Aortic smooth muscle cell (primary cell): Measurements from ENCODE around the gene NUP85. TPM values are rescaled to one million over a fixed set of nuclear protein-coding genes. Genes with fewer than 3 reads are reported as not detected.

Experiments used
- total RNA-seq: library from RNA; depleted of rRNA; stranded (reverse); fragments of >200 nt; gene quantifications from 2 replicates; pipeline ENCODE4 v1.2.3, GENCODE V29; 2014

The NUP85 gene
- total RNA-seq: 21.5 and 28.4 TPM in 2 replicates

GRCh38 chr17:75205037-75205792 lies at the start of gene NUP85:
Gene NUP85 (plus strand): TSS chr17:75205679. CDS start chr17:75205762, 83 bp downstream.

GRCh38 chr17:75182569-75183436 lies 22.7 kb upstream of the NUP85 start, which contains the start of gene SUMO2:
Gene SUMO2 (minus strand): TSS chr17:75182959. CDS start chr17:75182834, 125 bp downstream.

GRCh38 chr17:75261336-75262111 lies 56.0 kb downstream of the NUP85 start, which contains the start of the genes GGA3 and MRPS7:
Gene GGA3 (minus strand): TSS chr17:75261606. CDS start chr17:75261587, 19 bp downstream.
Gene MRPS7 (plus strand): TSS chr17:75261879. CDS start chr17:75261901, 22 bp downstream.

GRCh38 chr17:75270966-75271232 lies 65.4 kb downstream of the NUP85 start, which contains the start of gene MIF4GD:
Gene MIF4GD (minus strand): TSS chr17:75271231. CDS start chr17:75270195, 1,036 bp downstream.

Other genes starting within 250 kb of the NUP85 start
- 1.3 and 1.5 TPM in 2 replicates for gene HID1, start 232.9 kb upstream of the NUP85 start, total RNA-seq
- 11.2 and 11.9 TPM in 2 replicates for gene CDR2L, start 218.0 kb upstream of the NUP85 start, total RNA-seq
- 27.0 and 30.6 TPM in 2 replicates for gene MRPL58, start 193.0 kb upstream of the NUP85 start, total RNA-seq
- 371 and 373 TPM in 2 replicates for gene ATP5PD, start 158.7 kb upstream of the NUP85 start, total RNA-seq
- gene KCTD2, start 158.5 kb upstream of the NUP85 start, total RNA-seq: 15.0 and 15.9 TPM in 2 replicates
- gene SLC16A5, start 117.7 kb upstream of the NUP85 start, total RNA-seq: 1.1 and 1.5 TPM in 2 replicates
- 1.6 and 1.8 TPM in 2 replicates for gene ARMC7, start 95.7 kb upstream of the NUP85 start, total RNA-seq
- gene NT5C, start 73.9 kb upstream of the NUP85 start, total RNA-seq: 33.4 and 44.3 TPM in 2 replicates
- gene JPT1, start 51.2 kb upstream of the NUP85 start, total RNA-seq: 60.5 and 68.2 TPM in 2 replicates
- 123 and 178 TPM in 2 replicates for gene SUMO2, start 22.7 kb upstream of the NUP85 start, total RNA-seq
- gene GGA3, start 55.9 kb downstream of the NUP85 start, total RNA-seq: 13.0 and 13.3 TPM in 2 replicates
- gene MRPS7, start 56.2 kb downstream of the NUP85 start, total RNA-seq: 58.7 and 62.5 TPM in 2 replicates
- 11.6 and 11.9 TPM in 2 replicates for gene MIF4GD, start 65.6 kb downstream of the NUP85 start, total RNA-seq
- 4.1 and 7.9 TPM in 2 replicates for gene SLC25A19, start 83.8 kb downstream of the NUP85 start, total RNA-seq
- gene GRB2, start 200.0 kb downstream of the NUP85 start, total RNA-seq: 74.9 and 81.5 TPM in 2 replicates